ENCODE data around the gene TNFSF15.

Gene TNFSF15

GRCh38 chr9:114805670-114806525 is at the start of gene TNFSF15:
TSS of gene TNFSF15 (minus strand) at chr9:114806039. CDS start at chr9:114806012, 27 bp downstream.
- DNase-seq (ENCODE audit: low spot score), result no peak

GRCh38 chr9:114855488-114855887 is 49.6 kb upstream of the TNFSF15 start:
- no peak for DNase-seq (ENCODE audit: low spot score)

GRCh38 chr9:114854736-114855355 is 49.0 kb upstream of the TNFSF15 start:
- no peak for DNase-seq (ENCODE audit: low spot score)

- DNase-seq (ENCODE audit: low spot score), result no peak
Measured at GRCh38 chr9:114853071-114853855, 47.4 kb upstream of the TNFSF15 start.

GRCh38 chr9:114852050-114852594 is 46.3 kb upstream of the TNFSF15 start:
- no peak for DNase-seq (ENCODE audit: low spot score)

- no peak for DNase-seq (ENCODE audit: low spot score)
Measured at GRCh38 chr9:114851306-114851705, 45.5 kb upstream of the TNFSF15 start.

- DNase-seq (ENCODE audit: low spot score), result no peak
Measured at GRCh38 chr9:114850871-114851270, 45.0 kb upstream of the TNFSF15 start.

GRCh38 chr9:114849450-114849849 is 43.6 kb upstream of the TNFSF15 start:
- no peak for DNase-seq (ENCODE audit: low spot score)

GRCh38 chr9:114847492-114848417 is 41.9 kb upstream of the TNFSF15 start:
- no peak for DNase-seq (ENCODE audit: low spot score)

- DNase-seq (ENCODE audit: low spot score), result no peak
Measured at GRCh38 chr9:114845373-114845772, 39.5 kb upstream of the TNFSF15 start.

GRCh38 chr9:114844766-114845165 is 38.9 kb upstream of the TNFSF15 start:
- DNase-seq (ENCODE audit: low spot score), result no peak

- DNase-seq (ENCODE audit: low spot score), result no peak
Measured at GRCh38 chr9:114837923-114838322, 32.1 kb upstream of the TNFSF15 start.

GRCh38 chr9:114836769-114837168 is 30.9 kb upstream of the TNFSF15 start:
- DNase-seq (ENCODE audit: low spot score), result no peak

GRCh38 chr9:114834386-114834785 is 28.5 kb upstream of the TNFSF15 start:
- no peak for DNase-seq (ENCODE audit: low spot score)

GRCh38 chr9:114830546-114830945 is 24.7 kb upstream of the TNFSF15 start:
- no peak for DNase-seq (ENCODE audit: low spot score)

- no peak for DNase-seq (ENCODE audit: low spot score)
Measured at GRCh38 chr9:114829574-114830440, 24.0 kb upstream of the TNFSF15 start.

- no peak for DNase-seq (ENCODE audit: low spot score)
Measured at GRCh38 chr9:114828303-114828650, 22.4 kb upstream of the TNFSF15 start.

GRCh38 chr9:114827641-114828302 is 21.9 kb upstream of the TNFSF15 start:
- DNase-seq (ENCODE audit: low spot score), result no peak

GRCh38 chr9:114826431-114826830 is 20.6 kb upstream of the TNFSF15 start:
- DNase-seq (ENCODE audit: low spot score), result no peak

All from hematopoietic multipotent progenitor cell treated with erythropoietin and hydrocortisone succinate and interleukin-3 and kit ligand, for 15 days (in vitro differentiated cells).